GM18519 (cell line): ENCODE results near the gene PLSCR5.
A peak's percentile ranks its signal among the peaks of the same experiment; 100 is the strongest.

Experiments
- ATAC-seq: cut with Tn5 transposase; IDR thresholded peaks from one replicate; pipeline ENCODE4 v1.9.1; 2021; ENCODE audit warnings: mild to moderate bottlenecking, moderate library complexity; ENCODE audit not compliant: unreplicated experiment, low FRiP score

PLSCR5 gene

DNA sequence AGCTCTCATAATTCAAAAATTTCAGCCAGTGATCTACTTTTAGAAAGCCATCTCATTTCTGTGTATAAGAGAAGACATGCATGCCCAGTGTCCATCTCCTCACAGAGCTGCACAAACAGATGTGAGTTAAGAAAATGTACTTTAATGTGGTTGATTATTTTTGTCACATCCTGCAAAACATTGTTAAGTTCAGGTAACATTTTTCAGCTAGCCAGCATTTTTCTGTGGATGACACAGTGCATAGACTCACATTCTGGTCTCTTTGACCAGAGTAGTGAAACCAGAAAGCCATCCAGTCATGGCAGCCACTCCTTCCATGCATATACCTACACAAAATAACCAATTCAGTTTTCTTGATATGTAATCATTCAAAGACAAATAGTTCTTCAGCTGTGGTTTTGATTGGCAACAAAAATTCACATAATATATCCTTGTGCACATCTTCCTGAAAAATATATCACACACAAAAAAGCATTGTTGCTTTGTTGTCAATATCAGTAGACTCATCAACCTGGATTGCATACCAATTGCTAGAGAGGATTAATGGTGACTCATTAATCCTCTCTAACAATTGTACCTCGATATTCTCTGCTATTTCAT, 58.7 kb downstream of the PLSCR5 start:
- ATAC-seq: no peak

DNA sequence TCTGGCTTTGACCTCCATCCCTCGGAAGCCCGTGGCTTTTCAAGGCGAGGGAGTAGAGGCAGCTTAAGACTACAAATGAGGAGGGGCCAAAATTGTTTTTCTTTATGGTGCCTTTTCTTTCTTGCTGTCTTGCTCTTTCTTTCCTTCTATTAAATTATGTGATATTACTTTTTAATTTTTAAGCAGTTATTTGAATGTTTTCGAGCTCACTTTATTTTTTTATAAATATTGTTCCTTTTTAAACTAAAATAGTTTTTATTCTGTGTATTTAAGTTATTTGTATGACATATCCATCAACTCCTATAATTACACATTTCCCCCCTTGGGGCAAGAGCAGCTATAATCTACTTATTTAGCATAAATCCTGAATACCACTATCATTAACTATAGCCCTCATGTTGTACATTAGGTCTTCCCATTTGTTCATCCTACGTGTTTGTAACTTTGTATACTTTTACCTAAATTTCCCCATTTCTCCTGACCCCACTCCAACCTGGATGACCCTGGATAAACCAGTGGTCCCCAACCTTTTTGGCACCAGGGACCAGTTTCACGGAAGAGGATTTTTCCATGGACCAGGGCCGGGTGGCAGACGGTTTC, 60.1 kb downstream of the PLSCR5 start:
- peak; percentile 9 for ATAC-seq

DNA sequence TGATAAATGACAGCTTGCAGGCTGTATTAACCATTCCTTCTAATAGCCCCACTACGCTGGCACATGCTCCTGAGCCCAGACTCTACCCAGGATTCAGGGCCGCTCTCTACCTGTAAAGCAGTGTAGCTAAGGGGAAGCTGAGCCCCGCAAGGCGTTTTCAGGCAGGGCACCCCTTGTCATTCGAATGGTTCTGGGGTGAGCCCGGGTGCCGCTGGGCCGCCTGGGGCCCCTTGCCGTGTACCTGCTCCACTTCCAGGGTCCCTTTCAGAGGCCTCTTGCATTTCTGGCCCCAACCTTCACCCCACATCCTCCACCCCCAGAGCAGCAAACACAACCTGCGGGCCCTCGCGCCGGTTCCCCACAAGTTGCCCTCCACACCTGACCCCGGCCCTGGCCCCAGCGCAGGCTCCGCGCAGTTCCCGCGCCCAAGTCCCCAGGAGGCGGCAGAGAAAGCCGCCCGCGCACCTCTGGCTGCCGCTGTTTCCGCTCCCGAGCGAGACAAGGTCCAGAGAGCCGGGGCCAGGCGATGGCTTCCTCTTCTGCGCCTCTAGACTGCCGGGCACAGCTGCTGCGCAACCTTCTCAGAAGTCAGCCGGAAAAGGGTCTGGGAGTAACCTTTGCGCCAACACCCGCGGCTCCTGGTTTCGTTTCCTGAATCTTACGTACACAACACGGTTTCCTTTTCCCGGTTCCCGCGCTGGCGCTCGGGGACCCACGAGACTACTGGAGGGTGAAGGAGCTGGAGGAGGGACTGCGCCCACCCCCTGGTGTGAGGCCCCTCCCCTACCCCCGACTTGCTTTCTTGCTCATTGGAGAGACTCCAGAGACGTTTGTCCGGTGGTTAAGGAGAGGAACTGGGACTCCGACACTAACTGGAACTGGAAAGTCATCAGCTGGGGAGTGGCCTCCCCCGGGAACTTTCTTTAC, 60.9 kb downstream of the PLSCR5 start, which contains the start of gene PLSCR1:
Gene PLSCR1 (minus strand): TSS at position 606 of the 927 bp plus-strand sequence. CDS start 8,055 bp downstream, outside the sequence.
- ATAC-seq: peak; percentile 79

DNA sequence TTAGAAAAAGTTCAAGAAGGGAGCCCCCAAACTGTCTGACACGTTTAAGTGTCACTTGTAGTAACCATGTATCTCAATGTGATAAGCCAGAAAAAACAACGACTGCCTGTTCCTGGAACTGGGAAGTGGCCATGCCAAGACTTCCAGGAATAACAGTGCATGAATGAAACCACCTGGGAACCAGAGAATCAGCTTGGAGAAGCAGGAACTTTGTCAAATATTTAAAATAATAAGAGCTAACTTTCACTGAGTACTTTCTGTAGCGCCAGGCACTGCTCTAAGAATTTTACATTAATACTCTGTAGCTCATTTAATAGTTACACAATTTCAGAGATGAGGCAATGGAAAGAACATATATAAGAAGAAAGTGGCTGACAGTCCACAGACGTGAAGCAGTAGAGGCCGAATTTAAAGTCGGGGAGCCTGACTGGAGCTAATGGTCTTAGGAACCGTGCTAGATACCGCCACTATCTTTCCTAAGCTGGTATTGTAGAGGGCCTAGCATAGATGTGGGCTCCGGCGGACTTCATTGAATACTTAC, 61.6 kb downstream of the PLSCR5 start:
- ATAC-seq: peak; percentile 1

DNA sequence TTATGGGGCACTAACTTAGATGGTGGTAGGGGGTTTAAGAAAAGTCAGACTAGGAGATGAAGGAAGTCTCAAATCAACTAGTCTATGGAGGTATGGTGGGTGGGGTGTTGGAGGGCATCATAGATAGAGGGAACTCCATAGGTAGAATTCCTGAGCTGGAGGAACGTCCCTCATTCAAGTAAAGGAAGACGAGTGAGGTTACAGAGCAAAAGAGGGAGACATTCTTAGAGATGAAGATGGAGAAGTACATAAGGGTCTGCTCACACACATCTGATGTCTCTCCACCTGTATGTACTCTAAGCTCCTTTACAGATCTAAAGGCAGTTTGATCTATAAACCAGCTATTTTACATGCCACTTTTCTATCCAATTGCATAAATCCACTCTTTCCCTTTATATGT, 62.2 kb downstream of the PLSCR5 start:
- no peak for ATAC-seq

DNA sequence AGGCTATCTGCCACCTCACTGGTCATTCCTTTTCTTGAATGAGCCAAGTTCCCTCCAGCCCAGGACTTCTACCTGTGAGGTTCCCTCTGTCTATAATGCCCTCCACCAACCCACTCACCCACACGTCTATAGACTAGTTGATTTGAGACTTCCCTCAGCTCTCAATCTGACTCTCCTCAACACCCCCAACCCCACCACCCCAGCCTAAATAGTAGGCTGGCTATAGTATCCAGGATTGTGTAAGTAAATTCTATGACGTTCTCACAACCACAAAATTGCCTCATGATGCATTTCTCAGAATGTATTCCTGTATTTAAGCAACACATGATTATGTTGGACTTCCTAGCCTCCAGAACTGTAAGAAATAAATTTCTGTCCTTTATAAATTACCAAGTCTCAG, 63.0 kb downstream of the PLSCR5 start:
- no peak for ATAC-seq

DNA sequence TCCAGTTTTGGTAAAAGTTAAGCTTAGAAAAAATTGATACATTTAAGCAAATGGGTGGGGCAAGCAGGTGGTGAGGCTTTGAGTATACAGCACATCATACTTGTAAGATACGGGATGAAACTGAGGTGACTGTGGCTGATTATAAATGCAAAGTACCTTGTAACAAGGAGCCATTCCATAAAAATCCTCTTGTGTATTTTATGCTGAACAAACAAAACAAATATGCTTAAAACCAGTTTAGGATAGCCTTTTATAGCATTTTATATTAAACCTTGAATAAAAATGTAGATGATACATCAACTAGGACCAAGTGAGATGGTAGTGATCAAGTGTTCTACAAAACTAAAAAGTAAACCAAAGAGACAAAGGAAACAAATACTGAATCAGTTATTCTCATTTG, 64.2 kb downstream of the PLSCR5 start:
- no peak for ATAC-seq

DNA sequence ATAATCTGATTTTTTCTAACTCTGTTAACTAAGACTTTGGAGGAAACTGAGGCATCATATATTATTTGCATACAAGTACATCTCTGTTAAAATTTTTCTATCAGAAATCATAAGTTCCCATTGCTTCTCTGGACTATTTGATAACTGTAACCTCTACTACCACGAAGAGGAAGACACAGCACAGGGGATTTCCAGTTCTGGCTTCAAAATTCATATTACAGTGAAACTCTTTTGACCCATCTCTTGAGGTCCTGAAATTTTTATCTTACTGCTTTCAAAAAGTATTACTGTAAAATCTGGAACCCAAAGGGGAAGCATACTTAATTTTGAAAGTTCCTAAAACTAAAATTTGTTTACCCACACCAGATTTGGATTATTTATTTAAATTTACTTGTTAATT, 64.9 kb downstream of the PLSCR5 start:
- no peak for ATAC-seq

DNA sequence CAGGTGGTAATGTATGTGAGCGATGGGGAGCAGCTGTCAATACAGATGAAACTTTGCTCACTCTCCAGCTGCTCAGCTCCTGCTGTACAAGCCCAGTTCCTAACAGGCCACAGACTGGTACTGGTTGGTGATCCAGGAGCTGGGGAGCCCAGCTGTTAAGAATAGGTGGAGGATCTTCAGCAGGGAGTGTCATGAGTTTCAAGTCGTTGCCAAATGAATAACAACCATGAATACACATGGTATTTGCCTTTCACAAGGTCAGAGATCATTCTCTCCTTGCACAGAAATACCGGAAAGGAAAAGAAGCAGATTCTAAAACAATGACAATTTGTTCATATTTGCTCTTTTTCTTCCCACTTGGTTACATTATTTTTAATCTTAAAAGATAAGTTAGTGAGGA, 65.8 kb downstream of the PLSCR5 start:
- ATAC-seq: no peak

DNA sequence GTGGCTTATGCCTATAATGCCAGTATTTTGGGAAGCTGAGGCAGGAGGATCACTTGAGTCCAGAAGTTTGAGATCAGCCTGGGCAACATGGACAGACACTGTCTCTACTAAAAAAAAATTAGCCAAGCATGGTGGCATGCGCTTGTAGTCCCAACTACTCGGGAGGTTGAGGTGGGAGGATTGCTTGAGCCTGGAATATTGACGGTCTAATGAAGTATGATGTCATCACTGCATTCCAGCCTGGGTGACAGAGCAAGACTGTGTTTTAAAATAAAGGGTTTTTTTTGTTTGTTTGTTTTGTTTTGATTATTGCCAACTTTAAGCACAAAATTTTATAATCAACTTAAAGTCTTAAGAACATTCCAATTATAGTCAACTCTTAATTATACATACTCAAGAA, 67.5 kb downstream of the PLSCR5 start:
- ATAC-seq: no peak

DNA sequence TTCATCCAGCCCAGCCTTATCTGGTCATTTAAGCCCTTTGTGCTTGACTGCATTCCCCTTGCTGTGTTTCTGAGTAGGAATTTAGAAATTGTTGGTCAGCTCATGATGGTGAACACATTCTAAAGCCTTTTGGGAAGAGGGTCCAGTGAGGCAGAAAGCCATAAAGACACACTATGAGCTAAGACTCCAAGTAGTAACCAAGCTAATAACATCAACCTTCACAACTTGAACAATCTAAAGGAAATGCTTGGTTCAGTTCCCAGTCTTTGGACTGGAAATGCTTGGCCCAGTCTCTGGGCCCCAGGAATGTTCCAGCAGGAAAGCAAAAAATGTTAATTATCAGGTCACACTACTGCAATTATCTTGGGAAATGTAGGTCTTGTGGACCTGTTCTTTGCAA, 68.5 kb downstream of the PLSCR5 start:
- ATAC-seq: no peak
